ENCODE data around the gene CPEB3. TPM values are rescaled to one million over a fixed set of nuclear protein-coding genes. Genes with fewer than 3 reads are reported as not detected.

CPEB3 gene
- total RNA-seq, 2 experiments from 2014 or later = 2.3 to 2.4 TPM

GRCh38 chr10:92303096-92303495, 12.2 kb upstream of the CPEB3 start:
- no peak for DNase-seq
- Mint-ChIP-seq H3K4me1 (ENCODE audit: low read depth) (peaks cover 13% of the 10 kb centered on the region), H3K36me3 (ENCODE audit: low read depth) (peaks cover 2% of the 10 kb centered on the region), H3K4me3 (no peak overlapping the region), H3K27me3 (ENCODE audit: low read depth) (no peaks in the 10 kb centered on the region), H3K27ac (no peak overlapping the region), H3K9me3 (ENCODE audit: insufficient read depth) (no peaks in the 10 kb centered on the region)
- ChIA-PET CTCF (interaction anchor here (2.7 kb wide), 1 partner anchor 11 kb away, joined by 20 read pairs; the partner anchor contains the start of genes CPEB3 and MARCHF5), POLR2A (interaction anchor here (0.7 to 1.5 kb wide), 2 partner anchors 9 to 12 kb away, joined by 3 to 4 read pairs; partner anchors contain the start of genes CPEB3 and MARCHF5)
- no peak for ATAC-seq

- peaks cover 15% of the 10 kb centered on the region for H3K36me3 Mint-ChIP-seq (ENCODE audit: low read depth)
- ChIA-PET POLR2A (interaction anchor here (3.6 kb wide), 1 partner anchor 8 kb away, joined by 12 read pairs; the partner anchor contains the start of genes CPEB3 and MARCHF5), CTCF (interaction anchor here (0.7 to 0.8 kb wide), 2 partner anchors 211 to 275 kb away, joined by 3 read pairs; partner anchors contain the start of gene IDE)
- H3K9me3 Mint-ChIP-seq (ENCODE audit: insufficient read depth) = no peaks in the 10 kb centered on the region
- H3K27me3 Mint-ChIP-seq (ENCODE audit: low read depth) = no peaks in the 10 kb centered on the region
- no peak overlapping the region for H3K4me3 Mint-ChIP-seq
- ATAC-seq (no peak), DNase-seq (no peak)
- H3K4me1 Mint-ChIP-seq (ENCODE audit: low read depth) = peaks cover 20% of the 10 kb centered on the region
- H3K27ac Mint-ChIP-seq = no peak overlapping the region
These were observed 7.6 kb upstream of the CPEB3 start for GRCh38 chr10:92298487-92298886.

- H3K36me3 Mint-ChIP-seq (ENCODE audit: low read depth) = peaks cover 17% of the 10 kb centered on the region
- H3K4me3 Mint-ChIP-seq = peak overlapping the region; percentile 94
- ATAC-seq (no peak), DNase-seq (peak; percentile 74)
- H3K27ac Mint-ChIP-seq = peak overlapping the region; percentile 84
- no peaks in the 10 kb centered on the region for H3K27me3 Mint-ChIP-seq (ENCODE audit: low read depth)
- H3K9me3 Mint-ChIP-seq (ENCODE audit: insufficient read depth) = no peaks in the 10 kb centered on the region
- CTCF ChIA-PET = interaction anchor here (0.8 to 5.7 kb wide), 15 partner anchors 12 to 351 kb away, joined by 3 to 66 read pairs (median 4); partner anchors contain the start of gene IDE
- peaks cover 29% of the 10 kb centered on the region for H3K4me1 Mint-ChIP-seq (ENCODE audit: low read depth)
- POLR2A ChIA-PET = interaction anchor here (0.5 to 2.4 kb wide), 11 partner anchors 7 to 494 kb away, joined by 3 to 12 read pairs (median 4); partner anchors contain the start of gene TNKS2
These were observed 1.3 kb upstream of the CPEB3 start for GRCh38 chr10:92291921-92292845.

- Mint-ChIP-seq H3K27ac (peak overlapping the region; percentile 83), H3K9me3 (ENCODE audit: insufficient read depth) (no peaks in the 10 kb centered on the region), H3K36me3 (ENCODE audit: low read depth) (peaks cover 15% of the 10 kb centered on the region), H3K4me1 (ENCODE audit: low read depth) (peaks cover 29% of the 10 kb centered on the region), H3K4me3 (peak overlapping the region; percentile 94), H3K27me3 (ENCODE audit: low read depth) (no peaks in the 10 kb centered on the region)
- DNase-seq = no peak
- no peak for ATAC-seq
- ChIA-PET CTCF (interaction anchor here (1.0 to 5.7 kb wide), 18 partner anchors 12 to 351 kb away, joined by 3 to 66 read pairs (median 4); partner anchors contain the start of gene IDE), POLR2A (interaction anchor here (0.5 to 2.4 kb wide), 16 partner anchors 8 to 494 kb away, joined by 3 to 12 read pairs (median 4); partner anchors contain the start of genes BTAF1 and TNKS2)
These were observed 663 bp upstream of the CPEB3 start for GRCh38 chr10:92291616-92291865.

GRCh38 chr10:92290076-92290836, 622 bp downstream of the CPEB3 start:
- Mint-ChIP-seq H3K9me3 (ENCODE audit: insufficient read depth) (no peaks in the 10 kb centered on the region), H3K27me3 (ENCODE audit: low read depth) (no peaks in the 10 kb centered on the region), H3K4me1 (ENCODE audit: low read depth) (peaks cover 32% of the 10 kb centered on the region), H3K36me3 (ENCODE audit: low read depth) (peaks cover 14% of the 10 kb centered on the region), H3K4me3 (peak overlapping the region; percentile 94), H3K27ac (peak overlapping the region; percentile 83)
- POLR2A ChIA-PET = interaction anchor here (0.8 to 2.4 kb wide), 12 partner anchors 9 to 492 kb away, joined by 3 to 12 read pairs (median 5); partner anchors contain the start of genes BTAF1 and TNKS2
- DNase-seq (peak; percentile 51), ATAC-seq (peak; percentile 25)
- CTCF ChIA-PET = interaction anchor here (0.7 to 5.7 kb wide), 17 partner anchors 13 to 992 kb away, joined by 3 to 66 read pairs (median 3); partner anchors contain the start of gene IDE

- ChIA-PET POLR2A (no interaction called here), CTCF (interaction anchor here (0.5 kb wide), 1 partner anchor 48 kb away, joined by 3 read pairs; no protein-coding TSS in a partner anchor)
- Mint-ChIP-seq H3K27me3 (ENCODE audit: low read depth) (no peaks in the 10 kb centered on the region), H3K36me3 (ENCODE audit: low read depth) (peaks cover 6% of the 10 kb centered on the region), H3K4me3 (no peak overlapping the region), H3K9me3 (ENCODE audit: insufficient read depth) (no peaks in the 10 kb centered on the region), H3K27ac (peak overlapping the region; percentile 48), H3K4me1 (ENCODE audit: low read depth) (peaks cover 16% of the 10 kb centered on the region)
- ATAC-seq (no peak), DNase-seq (no peak)
These were observed 6.7 kb downstream of the CPEB3 start for GRCh38 chr10:92284112-92284704.

- CTCF ChIA-PET = no interaction called here
These were observed 11.7 kb downstream of the CPEB3 start for GRCh38 chr10:92278996-92279696.

GRCh38 chr10:92274071-92274470, 16.8 kb downstream of the CPEB3 start:
- DNase-seq (no peak), ATAC-seq (no peak)
- no peak overlapping the region for H3K4me3 Mint-ChIP-seq
- POLR2A ChIA-PET = interaction anchor here (1.2 kb wide), 1 partner anchor 17 kb away, joined by 5 read pairs; the partner anchor contains the start of genes CPEB3 and MARCHF5
- peaks cover 7% of the 10 kb centered on the region for H3K36me3 Mint-ChIP-seq (ENCODE audit: low read depth)
- H3K27me3 Mint-ChIP-seq (ENCODE audit: low read depth) = no peaks in the 10 kb centered on the region
- no peaks in the 10 kb centered on the region for H3K4me1 Mint-ChIP-seq (ENCODE audit: low read depth)
- no peak overlapping the region for H3K27ac Mint-ChIP-seq
- H3K9me3 Mint-ChIP-seq (ENCODE audit: insufficient read depth) = no peaks in the 10 kb centered on the region
- CTCF ChIA-PET = interaction anchor here (1.2 to 3.7 kb wide), 2 partner anchors 13 to 17 kb away, joined by 5 to 17 read pairs; partner anchors contain the start of genes CPEB3 and MARCHF5

More at GRCh38 chr10:92278996-92279696, 11.7 kb downstream of the CPEB3 start:
- no peaks in the 10 kb centered on the region for H3K27me3 Mint-ChIP-seq (ENCODE audit: low read depth)
- no peaks in the 10 kb centered on the region for H3K9me3 Mint-ChIP-seq (ENCODE audit: insufficient read depth)
- H3K4me1 Mint-ChIP-seq (ENCODE audit: low read depth) = peaks cover 4% of the 10 kb centered on the region
- H3K27ac Mint-ChIP-seq = no peak overlapping the region
- POLR2A ChIA-PET = no interaction called here
- no peak for ATAC-seq
- DNase-seq = no peak
- H3K36me3 Mint-ChIP-seq (ENCODE audit: low read depth) = peaks cover 5% of the 10 kb centered on the region
- H3K4me3 Mint-ChIP-seq = no peak overlapping the region

- H3K27me3 Mint-ChIP-seq (ENCODE audit: low read depth) = no peaks in the 10 kb centered on the region
- no peak overlapping the region for H3K27ac Mint-ChIP-seq
- DNase-seq (no peak), ATAC-seq (no peak)
- H3K4me3 Mint-ChIP-seq = no peak overlapping the region
- peaks cover 3% of the 10 kb centered on the region for H3K4me1 Mint-ChIP-seq (ENCODE audit: low read depth)
- ChIA-PET POLR2A (no interaction called here), CTCF (no interaction called here)
- H3K36me3 Mint-ChIP-seq (ENCODE audit: low read depth) = peaks cover 2% of the 10 kb centered on the region
- H3K9me3 Mint-ChIP-seq (ENCODE audit: insufficient read depth) = no peaks in the 10 kb centered on the region
These were observed 22.1 kb downstream of the CPEB3 start for GRCh38 chr10:92268748-92269147.

- no peaks in the 10 kb centered on the region for H3K9me3 Mint-ChIP-seq (ENCODE audit: insufficient read depth)
- CTCF ChIA-PET = no interaction called here
- H3K4me3 Mint-ChIP-seq = no peak overlapping the region
- H3K27ac Mint-ChIP-seq = no peak overlapping the region
- no peaks in the 10 kb centered on the region for H3K27me3 Mint-ChIP-seq (ENCODE audit: low read depth)
- DNase-seq (no peak), ATAC-seq (no peak)
- H3K4me1 Mint-ChIP-seq (ENCODE audit: low read depth) = peaks cover 3% of the 10 kb centered on the region
- POLR2A ChIA-PET = interaction anchor here (1.5 kb wide), 1 partner anchor 24 kb away, joined by 3 read pairs; no protein-coding TSS in a partner anchor
- H3K36me3 Mint-ChIP-seq (ENCODE audit: low read depth) = peaks cover 2% of the 10 kb centered on the region
These were observed 23.5 kb downstream of the CPEB3 start for GRCh38 chr10:92267343-92267742.

Measured in activated CD8-positive, alpha-beta T cell treated with anti-CD3 and anti-CD28 coated beads, Interleukin-2, amount 10 ng/mL, durations not matched to agents 7 days and 5 days (primary cell).